ENCODE data around the gene BGLAP. TPM values are rescaled to one million over a fixed set of nuclear protein-coding genes. Genes with fewer than 3 reads are reported as not detected.

Gene BGLAP
- total and polyA plus RNA-seq, 2 of the 13 experiments (the other 11 are each of a cell fraction or from before 2014, with no cell fraction given) = 0.62 to 1.6 TPM

DNA sequence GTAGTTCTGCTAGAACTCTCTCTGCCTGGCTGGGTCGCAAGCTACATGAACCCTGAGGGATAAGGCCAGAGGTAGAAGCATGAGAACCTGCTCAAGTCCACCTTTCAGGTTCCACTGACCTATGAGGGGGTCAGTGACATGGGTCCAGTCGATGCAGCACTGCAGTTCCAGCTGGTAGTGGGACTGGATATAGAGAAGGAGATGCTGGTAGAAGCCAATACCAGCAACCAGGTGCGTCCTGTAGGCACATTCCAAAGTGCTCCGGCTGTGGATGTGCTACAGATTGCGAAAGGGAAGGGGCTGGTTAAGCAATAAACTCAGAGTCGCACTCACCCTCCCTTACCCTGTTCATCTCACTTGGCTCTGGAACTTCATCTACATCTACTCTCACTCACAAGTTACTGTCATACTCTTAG lies 35.0 kb downstream of the BGLAP start:
- peak; percentile 49 for ATAC-seq

More for the DNA sequence above, 35.0 kb downstream of the BGLAP start:
- H3K9me3 ChIP-seq (ENCODE audit: low read length) = no peaks in the 10 kb centered on the region
- H4K20me1 ChIP-seq (ENCODE audit: insufficient read depth, low read length) = peaks cover 14% of the 10 kb centered on the region
- H3K4me2 ChIP-seq (ENCODE audit: low read depth, low read length) = no peak overlapping the region
- no peak for DNase-seq (ENCODE audit: low spot score)
- H3K9ac ChIP-seq (ENCODE audit: insufficient read depth, low read depth, low read length) = no peak overlapping the region
- H2AFZ ChIP-seq (ENCODE audit: low read length) = no peak overlapping the region
- ChIA-PET POLR2A (no interaction called here), CTCF (ENCODE audit: low intra/inter-chr PET ratio, low total read pairs) (no interaction called here)
- H3K4me1 ChIP-seq (ENCODE audit: insufficient read depth, low read length) = peaks cover 21% of the 10 kb centered on the region
- TF ChIP-seq PRDM10 (CRISPR knock-in tag; IDR thresholded peaks at IDR 0.05; ENCODE audit: low read depth) (no peak), CEBPG (CRISPR knock-in tag; IDR thresholded peaks at IDR 0.05) (peak; percentile 98), CEBPB (IDR thresholded peaks at IDR 0.05; ENCODE audit: borderline replicate concordance, low read depth, low read length) (peak; percentile 99)
- no peak overlapping the region for H3K27ac ChIP-seq (ENCODE audit: extremely low read length, insufficient read depth, low read length)
- no TSS peak for BruUV-seq (replicated peaks)
- peak; percentile 56 for FAIRE-seq
- intact Hi-C loops (cut with micrococcal nuclease; ENCODE audit: unreplicated experiment) = no loop called here
- H3K79me2 ChIP-seq (ENCODE audit: insufficient read depth, low read length) = peaks cover 36% of the 10 kb centered on the region
- 54% methylated on average over 5 of the region's 6 CpGs for WGBS (ENCODE audit: low lambda C conversion rate)
- no peak overlapping the region for H3K4me3 ChIP-seq (replicated peaks in 1 of 3; ENCODE audit: insufficient read depth in 1 of 3, low read depth in 2 of 3, low read length in 3 of 3)
- in situ Hi-C loops (cut with HindIII; ENCODE audit: extremely low pct_ligation_motif_present, low pct_unique_long_range_greater_than_20kb) = no loop called here
- peaks cover 39 to 80% of the 10 kb centered on the region in 2 experiments for H3K36me3 ChIP-seq (replicated peaks in 1 of 2; ENCODE audit: control insufficient read depth in 1 of 2, insufficient read depth in 2 of 2, low read length in 2 of 2)
- H3K27me3 ChIP-seq (ENCODE audit: control insufficient read depth in 1 of 2, insufficient read depth in 2 of 2, low read length in 2 of 2) = no peaks in the 10 kb centered on the region; a peak in 1 of 5 replicates

Measured in HepG2 (cell line).